GM15510 (cell line): Measurements from ENCODE around the gene KLF11.
A peak's percentile ranks its signal among the peaks of the same experiment; 100 is the strongest.

Experiments used
- POLR2A ChIP-seq: IDR thresholded peaks from 3 replicates; pipeline ENCODE4 v1.6.1; 2011; ENCODE audit warnings: borderline replicate concordance; ENCODE audit not compliant: insufficient read length; ENCODE audit errors: extremely low read depth

Gene KLF11

DNA sequence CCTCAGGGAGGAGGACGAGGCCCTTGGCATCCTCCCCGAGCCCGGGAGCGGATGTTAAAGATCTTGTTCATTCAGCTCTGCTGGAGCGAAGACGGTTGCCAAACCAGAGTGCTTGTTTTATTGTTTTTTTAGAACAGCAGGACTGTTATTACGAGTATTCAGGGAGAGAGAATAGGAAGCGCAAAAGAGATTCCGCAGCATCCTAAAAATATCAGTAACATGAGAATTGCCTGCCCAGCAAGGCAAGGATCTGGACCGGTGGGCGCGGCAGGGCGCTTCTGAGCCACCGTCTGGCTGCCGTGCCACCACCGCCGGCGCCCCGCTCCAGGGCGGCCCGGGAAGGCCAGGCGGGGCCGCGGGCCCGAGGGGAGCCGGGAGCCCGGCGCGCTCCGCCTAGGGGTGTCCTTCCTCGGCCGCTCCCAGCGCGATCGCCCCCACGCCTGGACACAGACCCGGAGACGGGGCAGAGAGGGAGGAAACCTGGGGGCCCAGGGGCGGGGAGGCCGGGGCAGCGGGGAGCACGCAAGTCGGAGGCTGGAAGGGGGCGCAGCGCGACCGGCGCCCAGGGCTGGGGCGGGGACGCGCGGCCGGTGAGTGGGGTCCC lies 36.0 kb downstream of the KLF11 start:
- TF ChIP-seq POLR2A = no peak

GRCh38 chr2:10079870-10080535 lies 36.7 kb downstream of the KLF11 start, which contains the start of gene CYS1:
Gene CYS1 (minus strand): TSS chr2:10080411. CDS start chr2:10080223, 188 bp downstream.
- peak; percentile 32 for TF ChIP-seq POLR2A

DNA sequence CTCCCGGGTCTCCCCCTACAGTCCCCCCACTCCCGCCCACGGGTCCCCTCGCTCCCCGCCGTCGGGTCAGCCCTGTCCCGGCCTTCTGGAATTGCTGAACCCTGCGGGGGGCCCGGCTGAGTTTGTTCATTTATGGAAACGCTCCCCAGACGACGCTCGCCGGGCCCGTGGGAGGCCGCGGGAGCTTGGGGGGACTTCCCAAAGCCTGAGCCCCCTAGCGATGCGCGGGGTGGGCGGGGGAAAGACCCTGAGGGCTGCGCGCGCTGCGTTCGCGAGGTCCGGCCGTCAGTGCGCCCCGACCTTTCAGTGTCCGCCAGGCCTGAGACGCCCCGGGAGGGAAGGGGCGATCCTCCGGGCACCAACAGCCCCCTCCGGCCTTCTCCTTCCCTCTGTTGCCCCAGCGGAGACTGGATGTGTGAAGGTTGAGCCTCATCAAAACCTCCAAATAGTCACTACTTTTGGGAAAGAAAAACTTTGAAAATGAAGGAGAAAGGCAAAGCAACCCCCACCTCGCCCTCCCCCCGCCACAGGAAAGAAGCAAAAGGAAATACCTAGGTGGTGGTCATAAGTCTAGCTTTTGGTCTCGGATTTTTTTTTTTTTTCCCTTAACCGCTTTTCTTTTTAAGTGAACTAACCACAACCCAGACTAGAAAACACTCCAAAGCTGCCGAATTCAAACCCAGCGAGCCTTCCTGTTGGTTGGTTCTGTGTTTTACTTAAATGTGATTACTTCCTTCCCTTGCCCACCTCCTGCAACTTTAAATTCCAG lies 37.4 kb downstream of the KLF11 start:
- peak; percentile 20 for TF ChIP-seq POLR2A

DNA sequence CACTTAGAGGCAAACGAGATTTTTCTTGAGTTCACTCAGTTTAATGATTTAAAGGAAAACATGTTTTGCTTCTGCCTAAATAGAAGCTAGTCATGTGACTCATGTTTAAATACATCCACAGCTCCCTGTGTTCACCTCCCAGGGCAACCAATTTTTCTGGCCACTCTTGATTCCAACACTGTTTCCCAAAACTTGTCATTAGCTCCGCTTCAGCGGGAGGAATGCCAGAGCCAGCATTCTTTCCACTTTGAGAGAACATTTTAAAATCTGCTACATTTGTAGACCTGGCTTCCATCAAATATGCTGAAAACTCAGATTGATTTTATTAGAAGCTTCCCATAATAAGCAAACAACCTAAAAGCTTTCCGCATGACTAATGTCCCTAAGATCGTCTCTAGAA lies 39.7 kb downstream of the KLF11 start:
- no peak for TF ChIP-seq POLR2A

GRCh38 chr2:10083692-10084211 lies 40.4 kb downstream of the KLF11 start:
- no peak for TF ChIP-seq POLR2A

- no peak for TF ChIP-seq POLR2A
Measured at GRCh38 chr2:10084223-10084865, 41.0 kb downstream of the KLF11 start.

GRCh38 chr2:10085043-10085667 lies 41.8 kb downstream of the KLF11 start:
- no peak for TF ChIP-seq POLR2A

DNA sequence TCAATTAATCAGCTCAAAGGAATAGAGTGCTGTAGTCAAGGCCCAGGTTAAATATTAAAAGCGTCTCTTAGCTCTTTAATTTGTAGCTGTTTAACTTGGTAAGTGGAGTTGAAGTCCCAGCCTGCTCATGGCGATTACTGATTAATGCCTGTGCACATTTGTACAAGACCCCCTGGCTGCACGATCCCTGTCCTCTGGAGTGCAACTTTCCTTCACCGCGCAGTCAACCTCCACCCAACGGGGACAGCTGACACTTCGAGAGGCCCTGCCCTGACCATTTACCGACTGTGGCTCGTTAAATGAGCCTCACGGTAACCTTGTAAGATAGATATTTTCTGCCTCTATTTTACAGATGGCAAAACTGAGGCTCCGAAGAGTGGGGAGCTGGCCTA lies 42.3 kb downstream of the KLF11 start:
- no peak for TF ChIP-seq POLR2A

DNA sequence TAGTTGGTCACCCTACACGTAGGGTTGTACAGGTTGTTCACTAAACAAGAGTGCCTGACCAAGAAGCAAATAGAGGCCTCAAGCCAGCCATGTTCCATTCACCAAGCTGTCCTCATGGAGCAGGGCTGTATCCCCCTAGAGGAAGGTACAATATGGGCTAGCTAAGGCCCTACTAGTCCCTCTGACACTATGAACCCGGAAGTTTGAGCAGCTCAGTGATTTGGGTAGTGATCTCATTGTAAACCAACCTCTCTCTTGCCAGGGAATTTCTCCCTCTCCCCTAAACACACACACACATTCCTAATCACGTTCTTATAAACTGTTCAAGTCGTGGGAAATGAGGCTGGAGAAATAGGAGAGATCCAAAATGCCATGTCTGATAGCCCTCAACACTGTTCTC lies 43.6 kb downstream of the KLF11 start:
- TF ChIP-seq POLR2A = no peak

DNA sequence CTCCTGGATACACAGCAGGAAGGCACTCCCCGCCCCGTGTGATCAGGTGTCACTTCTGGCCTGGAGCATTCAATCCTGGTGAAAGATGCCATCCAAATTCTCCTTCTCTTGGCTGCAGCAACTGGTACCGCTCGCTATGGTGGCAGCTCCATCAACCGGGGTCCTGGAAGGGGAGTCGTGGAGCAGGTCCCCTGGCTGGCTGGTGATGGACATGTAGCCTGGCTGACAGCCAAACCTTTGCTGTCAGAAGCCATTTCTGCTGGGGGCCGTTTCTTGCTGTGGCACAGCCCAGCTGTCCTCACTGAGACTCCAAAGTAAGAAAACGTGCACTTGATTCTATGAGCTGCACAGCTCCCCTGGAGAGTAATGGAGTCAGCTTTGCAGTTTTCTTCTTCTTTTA lies 44.0 kb downstream of the KLF11 start:
- TF ChIP-seq POLR2A = no peak

- TF ChIP-seq POLR2A = no peak
Measured at GRCh38 chr2:10089565-10090190, 46.3 kb downstream of the KLF11 start.

- no peak for TF ChIP-seq POLR2A
Measured at GRCh38 chr2:10091182-10091888, 48.0 kb downstream of the KLF11 start.

- TF ChIP-seq POLR2A = no peak
Measured at GRCh38 chr2:10094271-10094814, 51.0 kb downstream of the KLF11 start.
